ENCODE data around the gene CEP44. TPM values are rescaled to one million over a fixed set of nuclear protein-coding genes. Genes with fewer than 3 reads are reported as not detected.
A peak's percentile ranks its signal among the peaks of the same experiment; 100 is the strongest.

CEP44 gene
- total and polyA plus RNA-seq, 10 of the 15 experiments (the other 5 are each of a cell fraction or from before 2014, with no cell fraction given) = 7.6 to 19.8 (median 14.2) TPM

- FAIRE-seq = no peak
- no peak for DNase-seq (ENCODE audit: low read depth, low spot score)
- Histone ChIP-seq H3K27ac (ENCODE audit: control insufficient read depth, insufficient read depth) (no peak overlapping the region), H3K4me1 (ENCODE audit: control insufficient read depth, insufficient read depth, low read length) (no peaks in the 10 kb centered on the region), H3K36me3 (ENCODE audit: control insufficient read depth in 2 of 2, insufficient read depth in 2 of 2, low read length in 1 of 2) (peaks cover 0 to 3% of the 10 kb centered on the region in 2 experiments; a peak in 2 of 4 replicates), H2AFZ (ENCODE audit: control insufficient read depth, low read depth, low read length) (no peak overlapping the region), H3K4me2 (ENCODE audit: control insufficient read depth, insufficient read depth) (no peak overlapping the region), H3K9me3 (replicated peaks; ENCODE audit: control insufficient read depth, insufficient read depth, low read length) (no peaks in the 10 kb centered on the region), H3K4me3 (no peak overlapping the region), H4K20me1 (ENCODE audit: control insufficient read depth, insufficient read depth) (no peaks in the 10 kb centered on the region), H3K79me2 (ENCODE audit: control insufficient read depth, insufficient read depth, low read length) (no peaks in the 10 kb centered on the region), H3K9ac (ENCODE audit: control insufficient read depth, insufficient read depth, low read length) (no peak overlapping the region), H3K27me3 (replicated peaks in 1 of 2; ENCODE audit: control insufficient read depth in 2 of 2, insufficient read depth in 2 of 2, low read length in 1 of 2) (no peaks in the 10 kb centered on the region)
- CTCF ChIA-PET = interaction anchor here (1.3 to 2.0 kb wide), 5 partner anchors 8 to 37 kb away, joined by 4 to 10 read pairs (median 6); no protein-coding TSS in a partner anchor
- BruUV-seq (replicated peaks) = no TSS peak
- TF ChIP-seq KDM1A (IDR thresholded peaks at IDR 0.05; ENCODE audit: borderline replicate concordance) = no peak
- in situ Hi-C loops (cut with MboI) = no loop called here
- POLR2A ChIA-PET = interaction anchor here (1.6 to 2.1 kb wide), 2 partner anchors 21 to 24 kb away, joined by 9 to 10 read pairs; partner anchors contain the start of genes CEP44 and FBXO8
- RAD21 ChIA-PET (ENCODE audit: unreplicated experiment) = interaction anchor here (0.9 to 2.5 kb wide), 4 partner anchors 11 to 24 kb away, joined by 3 to 9 read pairs (median 4); partner anchors contain the start of genes CEP44 and FBXO8
- SMC1A ChIA-PET (ENCODE audit: uncharacterized antibody, unreplicated experiment) = interaction anchor here (1.0 to 2.1 kb wide), 6 partner anchors 8 to 37 kb away, joined by 3 to 8 read pairs (median 4); partner anchors contain the start of genes CEP44 and FBXO8
- intact Hi-C loops (cut with micrococcal nuclease; ENCODE audit: unreplicated experiment) = no loop called here
- ATAC-seq = no peak
These were observed 24.1 kb upstream of the CEP44 start for GRCh38 chr4:174259580-174259979.

- BruUV-seq (replicated peaks) = no TSS peak
- peak; percentile 68 for ATAC-seq
- DNase-seq (ENCODE audit: low read depth, low spot score) = no peak
- H3K79me2 ChIP-seq (ENCODE audit: control insufficient read depth, insufficient read depth, low read length) = no peaks in the 10 kb centered on the region
- ChIA-PET POLR2A (interaction anchor here (1.6 to 2.1 kb wide), 2 partner anchors 21 to 24 kb away, joined by 9 to 10 read pairs; partner anchors contain the start of genes CEP44 and FBXO8), SMC1A (ENCODE audit: uncharacterized antibody, unreplicated experiment) (interaction anchor here (0.9 to 2.1 kb wide), 7 partner anchors 8 to 38 kb away, joined by 3 to 8 read pairs (median 4); partner anchors contain the start of genes CEP44 and FBXO8), RAD21 (ENCODE audit: unreplicated experiment) (interaction anchor here (0.9 to 2.5 kb wide), 5 partner anchors 12 to 52 kb away, joined by 3 to 9 read pairs (median 4); partner anchors contain the start of genes CEP44 and FBXO8), CTCF (interaction anchor here (0.7 to 2.0 kb wide), 6 partner anchors 8 to 59 kb away, joined by 3 to 10 read pairs (median 5); no protein-coding TSS in a partner anchor)
- H3K4me2 ChIP-seq (ENCODE audit: control insufficient read depth, insufficient read depth) = no peak overlapping the region
- H3K27ac ChIP-seq (ENCODE audit: control insufficient read depth, insufficient read depth) = no peak overlapping the region
- intact Hi-C loops (cut with micrococcal nuclease; ENCODE audit: unreplicated experiment) = no loop called here
- peaks cover 0 to 3% of the 10 kb centered on the region in 2 experiments; a peak in 2 of 4 replicates for H3K36me3 ChIP-seq (ENCODE audit: control insufficient read depth in 2 of 2, insufficient read depth in 2 of 2, low read length in 1 of 2)
- no peak for TF ChIP-seq SMAD5 (IDR thresholded peaks at IDR 0.05; ENCODE audit: low read depth)
- no peak for TF ChIP-seq ZNF622 (IDR thresholded peaks at IDR 0.05)
- TF ChIP-seq CREM (IDR thresholded peaks at IDR 0.05; ENCODE audit: low read depth) = no peak
- TF ChIP-seq ZNF274 (IDR thresholded peaks at IDR 0.05; ENCODE audit: insufficient read depth, insufficient read length) = no peak
- TF ChIP-seq IRF4 (IDR thresholded peaks at IDR 0.05; ENCODE audit: low read depth, low read length) = no peak
- no peak for TF ChIP-seq MLLT1 (IDR thresholded peaks at IDR 0.05)
- TF ChIP-seq MAX (IDR thresholded peaks at IDR 0.05; ENCODE audit: low read depth, low read length) = no peak
- TF ChIP-seq ATF7 (IDR thresholded peaks at IDR 0.05; ENCODE audit: low read depth) = no peak
- TF ChIP-seq HCFC1 (IDR thresholded peaks at IDR 0.05; ENCODE audit: low read length) = no peak
- no peak for TF ChIP-seq CBX3 (IDR thresholded peaks at IDR 0.05; ENCODE audit: borderline replicate concordance, low read depth)
- no peak for TF ChIP-seq NBN (IDR thresholded peaks at IDR 0.05)
- no peak overlapping the region for H3K4me3 ChIP-seq
- no peak for FAIRE-seq
- no peaks in the 10 kb centered on the region for H3K9me3 ChIP-seq (replicated peaks; ENCODE audit: control insufficient read depth, insufficient read depth, low read length)
- no peaks in the 10 kb centered on the region for H4K20me1 ChIP-seq (ENCODE audit: control insufficient read depth, insufficient read depth)
- H3K27me3 ChIP-seq (replicated peaks in 1 of 2; ENCODE audit: control insufficient read depth in 2 of 2, insufficient read depth in 2 of 2, low read length in 1 of 2) = no peaks in the 10 kb centered on the region
- WGBS (ENCODE audit: insufficient coverage, insufficient replicate concordance, low lambda C conversion rate, missing lambda C conversion rate) = 64% methylated on average over 3 of the region's 3 CpGs
- H2AFZ ChIP-seq (ENCODE audit: control insufficient read depth, low read depth, low read length) = no peak overlapping the region
- H3K9ac ChIP-seq (ENCODE audit: control insufficient read depth, insufficient read depth, low read length) = no peak overlapping the region
- in situ Hi-C loops (cut with MboI) = no loop called here
- no peaks in the 10 kb centered on the region for H3K4me1 ChIP-seq (ENCODE audit: control insufficient read depth, insufficient read depth, low read length)
These were observed 23.6 kb upstream of the CEP44 start for GRCh38 chr4:174260099-174260498.
